ENCODE measurements around the gene CPLX1. TPM values are rescaled to one million over a fixed set of nuclear protein-coding genes. Genes with fewer than 3 reads are reported as not detected.

Gene CPLX1
- total RNA-seq, 1 experiment from 2014 or later: 14.5 TPM

GRCh38 chr4:845233-845835 is 19.4 kb upstream of the CPLX1 start:
- H3K27ac ChIP-seq (ENCODE audit: low read depth, low read length): no peak overlapping the region
- no peak overlapping the region for H2AFZ ChIP-seq (ENCODE audit: low read depth, low read length, poor library complexity, severe bottlenecking)
- 0 out of 2 replicates have a peak, but pooled peaks have one; percentile 16 for ATAC-seq
- POLR2A ChIA-PET: no interaction called here
- no peak overlapping the region for H3K9ac ChIP-seq (ENCODE audit: low read length)
- H3K27me3 ChIP-seq (ENCODE audit: insufficient read depth, low read length): no peaks in the 10 kb centered on the region
- BruUV-seq (replicated peaks): no TSS peak
- H4K20me1 ChIP-seq (ENCODE audit: insufficient read depth): no peaks in the 10 kb centered on the region
- no peaks in the 10 kb centered on the region for H3K4me1 ChIP-seq (ENCODE audit: control insufficient read depth in 1 of 2, insufficient read depth in 2 of 2, low read length in 2 of 2)
- no peak overlapping the region for H3K4me2 ChIP-seq (ENCODE audit: low read length)
- H3K9me2 ChIP-seq (ENCODE audit: insufficient read depth): no peaks in the 10 kb centered on the region
- RAD21 ChIA-PET (ENCODE audit: low non-redundant PET in 1 of 2, low total read pairs in 2 of 2, uncharacterized antibody in 2 of 2, unreplicated experiment in 2 of 2): no interaction called here
- no peaks in the 10 kb centered on the region for H3K79me2 ChIP-seq (ENCODE audit: insufficient read depth, low read length)
- no peak for DNase-seq (ENCODE audit: low read depth, low spot score)
- no peaks in the 10 kb centered on the region for H3K9me3 ChIP-seq (ENCODE audit: control insufficient read depth in 1 of 2, insufficient read depth in 1 of 2, low read depth in 1 of 2, low read length in 2 of 2)
- H3K36me3 ChIP-seq (ENCODE audit: control insufficient read depth in 1 of 2, insufficient read depth in 2 of 2, low read length in 2 of 2): no peaks in the 10 kb centered on the region
- CTCF ChIA-PET: no interaction called here
- intact Hi-C loops (cut with micrococcal nuclease): loop anchor here (10.0 kb wide), 1 partner anchor 69 kb away; no protein-coding TSS in a partner anchor
- H3K4me3 ChIP-seq (replicated peaks in 1 of 2; ENCODE audit: low read depth in 1 of 2, low read length in 2 of 2): no peak overlapping the region
- TF ChIP-seq MAX (IDR thresholded peaks at IDR 0.05): no peak
- no peak for TF ChIP-seq CBX3 (IDR thresholded peaks at IDR 0.05; ENCODE audit: low read depth)
- no peak for TF ChIP-seq JUND (IDR thresholded peaks at IDR 0.05)
- no peak for TF ChIP-seq EGR1 (IDR thresholded peaks at IDR 0.05; ENCODE audit: low read depth)
- TF ChIP-seq SIN3A (IDR thresholded peaks at IDR 0.05; ENCODE audit: low read depth): no peak
- no peak for TF ChIP-seq TCF7L2 (IDR thresholded peaks at IDR 0.05; ENCODE audit: borderline replicate concordance, extremely low read depth, insufficient read depth, insufficient read length)
- TF ChIP-seq EZH2phosphoT487 (IDR thresholded peaks at IDR 0.05; ENCODE audit: borderline replicate concordance): no peak
- no peak for TF ChIP-seq CEBPB (IDR thresholded peaks at IDR 0.05; ENCODE audit: low read depth)
- TF ChIP-seq RAD21 (IDR thresholded peaks at IDR 0.05; ENCODE audit: low read depth): no peak
- TF ChIP-seq FOSL1 (IDR thresholded peaks at IDR 0.05; ENCODE audit: low read depth): no peak
- TF ChIP-seq EZH2 (IDR thresholded peaks at IDR 0.05): no peak
- TF ChIP-seq SRF (IDR thresholded peaks at IDR 0.05; ENCODE audit: low read depth): no peak
- no peak for TF ChIP-seq YY1 (IDR thresholded peaks at IDR 0.05; ENCODE audit: extremely low read depth, insufficient replicate concordance, low read depth, low read length)
- TF ChIP-seq ZFX (IDR thresholded peaks at IDR 0.05): no peak
- TF ChIP-seq CTCF (IDR thresholded peaks at IDR 0.05 in 2 of 3, conservative IDR thresholded peaks at IDR 0.05 in 1 of 3; ENCODE audit: borderline replicate concordance in 1 of 3, insufficient read depth in 1 of 3, low read depth in 2 of 3, low read length in 2 of 3): no peak
- no peak for TF ChIP-seq ZNF274 (IDR thresholded peaks at IDR 0.05; ENCODE audit: low read depth, low read length)
- TF ChIP-seq ATF3 (IDR thresholded peaks at IDR 0.05): no peak
